H9 (cell line): ENCODE measurements around the gene ASTN2. TPM values are rescaled to one million over a fixed set of nuclear protein-coding genes. Genes with fewer than 3 reads are reported as not detected.

Experiments used
- DNase-seq: peaks from one replicate; pipeline ENCODE4 v3.0.0-alpha.2; 2017
- H2AFZ ChIP-seq: one replicate; pipeline ENCODE4 v1.6.1; 2013; ENCODE audit warnings: mild to moderate bottlenecking, low read length, control low read depth, moderate library complexity
- H2AK5ac ChIP-seq: 2 replicates; pipeline ENCODE4 v1.6.1; 2013; ENCODE audit warnings: low read length, control low read depth, mixed read lengths; ENCODE audit not compliant: insufficient read length
- H2BK120ac ChIP-seq: one replicate; pipeline ENCODE4 v1.6.1; 2013; ENCODE audit warnings: low read depth, mild to moderate bottlenecking, low read length, control low read depth, inconsistent platforms; ENCODE audit not compliant: poor library complexity, severe bottlenecking
- H2BK12ac ChIP-seq: 2 replicates; pipeline ENCODE4 v1.6.1; 2013; ENCODE audit warnings: low read length, control low read depth, mixed read lengths, low read depth; ENCODE audit not compliant: insufficient read length
- H2BK15ac ChIP-seq: 2 replicates; pipeline ENCODE4 v1.6.1; 2013; ENCODE audit warnings: low read depth, low read length, control low read depth
- H2BK20ac ChIP-seq: one replicate; pipeline ENCODE4 v1.6.1; 2013; ENCODE audit warnings: low read depth, mild to moderate bottlenecking, low read length, control low read depth, inconsistent platforms; ENCODE audit not compliant: poor library complexity, severe bottlenecking
- H2BK5ac ChIP-seq: 2 replicates; pipeline ENCODE4 v1.6.1; 2013; ENCODE audit warnings: low read length, control low read depth, mixed read lengths; ENCODE audit not compliant: insufficient read length
- H3K14ac ChIP-seq: 2 replicates; pipeline ENCODE4 v1.6.1; 2013; ENCODE audit warnings: low read length, control low read depth; ENCODE audit not compliant: insufficient read depth
- H3K18ac ChIP-seq: 2 replicates; pipeline ENCODE4 v1.6.1; 2013; ENCODE audit warnings: low read depth, mild to moderate bottlenecking, mixed read lengths, low read length, control low read depth; ENCODE audit not compliant: insufficient read length
- H3K23ac ChIP-seq: 2 replicates; pipeline ENCODE4 v1.6.1; 2013; ENCODE audit warnings: low read length, control low read depth, mixed read lengths, low read depth; ENCODE audit not compliant: insufficient read length
- H3K23me2 ChIP-seq: 2 replicates; pipeline ENCODE4 v1.6.1; 2013; ENCODE audit warnings: low read depth, mild to moderate bottlenecking, mixed read lengths, low read length, control low read depth; ENCODE audit not compliant: insufficient read length, poor library complexity, severe bottlenecking
- H3K27ac ChIP-seq: 2 replicates; pipeline ENCODE4 v1.5.1; 2013; ENCODE audit warnings: low read length, control low read depth, mixed read lengths, low read depth; ENCODE audit not compliant: insufficient read length
- H3K27me3 ChIP-seq: 2 replicates; pipeline ENCODE4 v1.6.1; 2013; ENCODE audit warnings: low read length, control low read depth, inconsistent platforms; ENCODE audit not compliant: insufficient read depth
- H3K4ac ChIP-seq: 2 replicates; pipeline ENCODE4 v1.6.1; 2013; ENCODE audit warnings: low read depth, mild to moderate bottlenecking, control low read depth, inconsistent platforms, low read length, moderate library complexity
- H3K4me1 ChIP-seq: 2 replicates; pipeline ENCODE4 v1.6.1; 2013; ENCODE audit warnings: low read length, control low read depth, inconsistent platforms; ENCODE audit not compliant: insufficient read depth
- H3K4me2 ChIP-seq: 2 replicates; pipeline ENCODE4 v1.6.1; 2013; ENCODE audit warnings: low read length, control low read depth, mixed read lengths; ENCODE audit not compliant: insufficient read length, insufficient read depth
- H3K56ac ChIP-seq: 2 replicates; pipeline ENCODE4 v1.6.1; 2013; ENCODE audit warnings: low read depth, mild to moderate bottlenecking, mixed read lengths, low read length, control low read depth; ENCODE audit not compliant: insufficient read length
- H3K79me1 ChIP-seq: 2 replicates; pipeline ENCODE4 v1.6.1; 2013; ENCODE audit warnings: low read depth, mild to moderate bottlenecking, moderate library complexity, low read length, control low read depth, inconsistent platforms; ENCODE audit not compliant: insufficient read depth, poor library complexity, severe bottlenecking
- H3K79me2 ChIP-seq: 2 replicates; pipeline ENCODE4 v1.6.1; 2013; ENCODE audit warnings: low read length, control low read depth, inconsistent platforms; ENCODE audit not compliant: insufficient read depth
- H3K9ac ChIP-seq: 2 replicates; pipeline ENCODE4 v1.6.1; 2013; ENCODE audit warnings: low read length, control low read depth, mixed read lengths; ENCODE audit not compliant: insufficient read length; ENCODE audit errors: extremely low read depth
- H3K9me3 ChIP-seq: one replicate; pipeline ENCODE4 v1.6.1; 2013; ENCODE audit warnings: low read depth, low read length, inconsistent platforms; ENCODE audit not compliant: control insufficient read depth
- H3T11ph ChIP-seq: one replicate; pipeline ENCODE4 v1.6.1; 2013; ENCODE audit warnings: mild to moderate bottlenecking, low read length, control low read depth, inconsistent platforms
- H4K20me1 ChIP-seq: one replicate; pipeline ENCODE4 v1.6.1; 2013; ENCODE audit not compliant: control insufficient read depth, insufficient read length, insufficient read depth
- H4K5ac ChIP-seq: 2 replicates; pipeline ENCODE4 v1.6.1; 2013; ENCODE audit warnings: low read depth, mild to moderate bottlenecking, mixed read lengths, low read length, control low read depth; ENCODE audit not compliant: insufficient read length
- H4K8ac ChIP-seq: replicated peaks from 2 replicates; pipeline ENCODE4 v1.6.1; 2013; ENCODE audit warnings: low read length, control low read depth, mixed read lengths, low read depth; ENCODE audit not compliant: insufficient read length
- H4K91ac ChIP-seq: 2 replicates; pipeline ENCODE4 v1.6.1; 2013; ENCODE audit warnings: low read depth, mild to moderate bottlenecking, moderate library complexity, mixed read lengths, low read length, control low read depth; ENCODE audit not compliant: insufficient read length
- H3K27ac Mint-ChIP-seq, 3 experiments: 2 replicates in 2 of 3; 3 replicates in 1 of 3; pipeline ENCODE4 v1.8.0; 2020 to 2021; ENCODE audit warnings: mixed read lengths in 3 of 3, mild to moderate bottlenecking in 1 of 3, moderate library complexity in 1 of 3
- H3K27me3 Mint-ChIP-seq: 2 replicates; pipeline ENCODE4 v1.8.0; 2021; ENCODE audit warnings: low read depth, mild to moderate bottlenecking, moderate library complexity, mixed read lengths
- H3K36me3 Mint-ChIP-seq, 3 experiments: 2 replicates in 2 of 3; 3 replicates in 1 of 3; pipeline ENCODE4 v1.8.0; 2020 to 2021; ENCODE audit warnings: low read depth in 3 of 3, mixed read lengths in 3 of 3; ENCODE audit not compliant: insufficient read depth in 1 of 3
- H3K4me1 Mint-ChIP-seq, 2 experiments: 2 replicates each; pipeline ENCODE4 v1.8.0; 2020; ENCODE audit warnings: mixed read lengths in 2 of 2
- H3K4me3 Mint-ChIP-seq, 2 experiments: 2 replicates in 1 of 2; 3 replicates in 1 of 2; pipeline ENCODE4 v1.8.0; 2020 to 2021; ENCODE audit warnings: mild to moderate bottlenecking in 2 of 2, mixed read lengths in 2 of 2, moderate library complexity in 1 of 2
- H3K9me3 Mint-ChIP-seq, 2 experiments: 2 replicates in 1 of 2; 3 replicates in 1 of 2; pipeline ENCODE4 v1.8.0; 2020; ENCODE audit warnings: mild to moderate bottlenecking in 2 of 2, mixed read lengths in 2 of 2, moderate library complexity in 1 of 2
- WGBS: extraction: QIAGEN DNeasy Blood & Tissue Kit; methylation state at CpG from one replicate; pipeline ENCODE4 v1.1.7; 2013; ENCODE audit warnings: missing lambda C conversion rate, low lambda C conversion rate, mixed read lengths; ENCODE audit not compliant: insufficient read length; ENCODE audit errors: extremely low coverage; 5-methylcytosine and 5-hydroxymethylcytosine counted together
- total RNA-seq: library from RNA; stranded (reverse); gene quantifications from 2 replicates; pipeline ENCODE4 v1.2.1, GENCODE V29; 2021
- TF ChIP-seq, protein P1 (sequence below): fragments of 200-600 bp; sonication (generic); conservative IDR thresholded peaks from 3 replicates; pipeline ENCODE4 v1.8.0; 2021; ENCODE audit warnings: antibody characterized with exemption, mild to moderate bottlenecking

The ASTN2 gene
- total RNA-seq, 1 experiment from 2014 or later, result 9.7 TPM

DNA sequence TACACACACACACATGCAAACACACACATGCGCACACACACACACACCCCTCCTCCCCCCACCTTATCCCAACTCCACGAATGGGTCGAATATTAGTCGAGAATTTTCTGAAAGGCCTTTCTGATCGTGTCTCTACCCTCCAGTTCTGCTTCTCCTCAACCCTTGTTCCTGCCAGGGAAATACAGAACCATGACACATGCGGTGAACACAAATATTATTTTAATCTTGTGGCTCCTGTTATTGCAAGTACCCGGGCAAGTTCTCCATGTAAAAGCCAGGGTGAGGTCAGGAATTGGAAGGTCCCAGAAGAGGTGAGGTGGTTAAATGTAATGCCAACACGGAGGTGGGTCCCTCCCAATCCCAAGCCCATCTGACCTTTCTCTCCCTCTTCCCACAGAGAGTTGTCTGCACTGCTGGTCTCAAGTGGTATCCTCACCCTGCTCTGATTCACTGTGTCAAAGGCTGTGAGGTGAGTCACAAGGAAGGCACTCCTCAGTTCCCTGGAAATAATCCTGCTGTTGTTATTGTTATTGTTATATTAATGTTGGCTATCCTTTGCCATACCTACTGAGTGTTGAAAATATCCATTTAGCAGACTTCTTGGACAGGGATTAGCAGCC lies 1037.6 kb downstream of the ASTN2 start:
- peaks cover 0 to 10% of the 10 kb centered on the region in 2 experiments; a peak in 1 of 4 replicates for H3K4me1 Mint-ChIP-seq
- Histone ChIP-seq H3K4me2 (no peak overlapping the region), H3K27ac (no peak overlapping the region)

More for the DNA sequence above, 1037.6 kb downstream of the ASTN2 start:
- Histone ChIP-seq H3K9ac (no peak overlapping the region), H3K4me1 (no peaks in the 10 kb centered on the region), H3T11ph (no peak overlapping the region), H3K18ac (no peak overlapping the region), H2AK5ac (no peak overlapping the region), H3K23me2 (no peaks in the 10 kb centered on the region), H3K79me2 (no peaks in the 10 kb centered on the region), H2BK5ac (no peak overlapping the region), H3K79me1 (no peaks in the 10 kb centered on the region), H2BK20ac (no peak overlapping the region), H3K9me3 (no peaks in the 10 kb centered on the region), H4K5ac (no peak overlapping the region), H3K27me3 (no peaks in the 10 kb centered on the region), H4K91ac (no peak overlapping the region), H3K56ac (no peak overlapping the region), H4K8ac (no peak overlapping the region), H2BK15ac (no peak overlapping the region), H4K20me1 (no peaks in the 10 kb centered on the region), H2BK120ac (no peak overlapping the region), H2AFZ (no peak overlapping the region), H3K23ac (no peak overlapping the region), H2BK12ac (no peak overlapping the region), H3K14ac (no peak overlapping the region), H3K4ac (no peak overlapping the region)
- no peak overlapping the region for H3K27ac Mint-ChIP-seq
- H3K27me3 Mint-ChIP-seq, result no peaks in the 10 kb centered on the region
- H3K36me3 Mint-ChIP-seq, result no peaks in the 10 kb centered on the region
- no CpG with 5 or more reads among the region's 8 CpGs for WGBS
- no peak overlapping the region for H3K4me3 Mint-ChIP-seq
- TF ChIP-seq, protein P1, sequence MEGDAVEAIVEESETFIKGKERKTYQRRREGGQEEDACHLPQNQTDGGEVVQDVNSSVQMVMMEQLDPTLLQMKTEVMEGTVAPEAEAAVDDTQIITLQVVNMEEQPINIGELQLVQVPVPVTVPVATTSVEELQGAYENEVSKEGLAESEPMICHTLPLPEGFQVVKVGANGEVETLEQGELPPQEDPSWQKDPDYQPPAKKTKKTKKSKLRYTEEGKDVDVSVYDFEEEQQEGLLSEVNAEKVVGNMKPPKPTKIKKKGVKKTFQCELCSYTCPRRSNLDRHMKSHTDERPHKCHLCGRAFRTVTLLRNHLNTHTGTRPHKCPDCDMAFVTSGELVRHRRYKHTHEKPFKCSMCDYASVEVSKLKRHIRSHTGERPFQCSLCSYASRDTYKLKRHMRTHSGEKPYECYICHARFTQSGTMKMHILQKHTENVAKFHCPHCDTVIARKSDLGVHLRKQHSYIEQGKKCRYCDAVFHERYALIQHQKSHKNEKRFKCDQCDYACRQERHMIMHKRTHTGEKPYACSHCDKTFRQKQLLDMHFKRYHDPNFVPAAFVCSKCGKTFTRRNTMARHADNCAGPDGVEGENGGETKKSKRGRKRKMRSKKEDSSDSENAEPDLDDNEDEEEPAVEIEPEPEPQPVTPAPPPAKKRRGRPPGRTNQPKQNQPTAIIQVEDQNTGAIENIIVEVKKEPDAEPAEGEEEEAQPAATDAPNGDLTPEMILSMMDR, result no peak
- no peaks in the 10 kb centered on the region for H3K9me3 Mint-ChIP-seq
- no peak for DNase-seq
